HEK293 (cell line): ENCODE data around the gene FADS1.

Experiments used
- CTCF ChIA-PET: fragments of 350-600 bp; formaldehyde crosslinking; extraction: SDS; loops from one replicate; lab custom pipeline; 2021; ENCODE audit warnings: antibody characterized with exemption; lab: Yijun Ruan, JAX
- POLR2A ChIA-PET: fragments of 300-600 bp; formaldehyde crosslinking; extraction: SDS; loops from one replicate; lab custom pipeline; 2020; ENCODE audit warnings: antibody characterized with exemption, inconsistent platforms; lab: Yijun Ruan, JAX
- H3K27ac ChIP-seq: fragments of 200-500 bp; sonication (Bioruptor generic); 2 replicates; pipeline ENCODE4 v1.5.1; 2014; ENCODE audit warnings: low read depth, low read length, control low read depth, inconsistent platforms; ENCODE audit errors: extremely low read depth
- H3K36me3 ChIP-seq, 2 experiments: fragments of 200-500 bp in 1 of 2; sonication (Bioruptor generic) in 1 of 2; 1 replicate in 1 of 2; 2 replicates in 1 of 2; pipeline ENCODE4 v1.5.1; 2014 to 2017; ENCODE audit warnings: inconsistent platforms in 2 of 2, low read length in 2 of 2; ENCODE audit not compliant: control insufficient read depth in 2 of 2, insufficient read depth in 1 of 2
- H3K4me1 ChIP-seq: fragments of 200-500 bp; sonication (Bioruptor generic); 2 replicates; pipeline ENCODE4 v1.5.1; 2014; ENCODE audit warnings: mild to moderate bottlenecking, low read length, inconsistent platforms; ENCODE audit not compliant: control insufficient read depth, insufficient read depth
- H3K4me3 ChIP-seq: 2 replicates; pipeline ENCODE4 v1.5.1; 2011; ENCODE audit warnings: low read depth, mild to moderate bottlenecking, control low read depth, low read length, moderate library complexity
- H3K9me3 ChIP-seq: fragments of 200-500 bp; sonication (Bioruptor generic); 2 replicates; pipeline ENCODE4 v1.5.1; 2014; ENCODE audit warnings: low read depth, low read length, inconsistent platforms; ENCODE audit not compliant: control insufficient read depth, insufficient read depth
- BCL11B ChIP-seq: fragments of 450-650 bp; formaldehyde crosslinking; IDR thresholded peaks from 2 replicates; pipeline ENCODE4 v1.5.1; 2016; ENCODE audit warnings: low read depth, missing biosample characterization, missing genetic modification characterization
- INSM2 ChIP-seq: fragments of 450-650 bp; formaldehyde crosslinking; IDR thresholded peaks from 2 replicates; pipeline ENCODE4 v1.5.1; 2016; ENCODE audit warnings: missing biosample characterization, missing genetic modification characterization
- REPIN1 ChIP-seq: fragments of 450-650 bp; formaldehyde crosslinking; IDR thresholded peaks from 2 replicates; pipeline ENCODE4 v1.5.1; 2017; ENCODE audit warnings: missing biosample characterization, missing genetic modification characterization, low read depth
- SCRT1 ChIP-seq: fragments of 450-650 bp; formaldehyde crosslinking; IDR thresholded peaks from 2 replicates; pipeline ENCODE4 v1.5.1; 2016; ENCODE audit warnings: missing biosample characterization, missing genetic modification characterization, borderline replicate concordance
- ZBTB21 ChIP-seq: fragments of 450-650 bp; formaldehyde crosslinking; IDR thresholded peaks from 2 replicates; pipeline ENCODE4 v1.5.1; 2017; ENCODE audit warnings: missing biosample characterization, missing genetic modification characterization
- ZFHX2 ChIP-seq: fragments of 450-650 bp; formaldehyde crosslinking; conservative IDR thresholded peaks from 2 replicates; pipeline ENCODE4 v1.5.1; 2016; ENCODE audit warnings: missing biosample characterization, missing genetic modification characterization
- ZNF10 ChIP-seq: fragments of 450-650 bp; formaldehyde crosslinking; IDR thresholded peaks from 2 replicates; pipeline ENCODE4 v1.5.1; 2017; ENCODE audit warnings: missing biosample characterization, missing genetic modification characterization
- ZNF140 ChIP-seq: fragments of 450-650 bp; formaldehyde crosslinking; IDR thresholded peaks from 2 replicates; pipeline ENCODE4 v1.5.1; 2016; ENCODE audit warnings: missing biosample characterization, missing genetic modification characterization
- ZNF175 ChIP-seq: fragments of 450-650 bp; formaldehyde crosslinking; IDR thresholded peaks from 2 replicates; pipeline ENCODE4 v1.5.1; 2016; ENCODE audit warnings: missing biosample characterization, missing genetic modification characterization
- ZNF2 ChIP-seq: fragments of 450-650 bp; formaldehyde crosslinking; IDR thresholded peaks from 2 replicates; pipeline ENCODE4 v1.5.1; 2016; ENCODE audit warnings: missing biosample characterization, missing genetic modification characterization
- ZNF26 ChIP-seq: fragments of 450-650 bp; formaldehyde crosslinking; IDR thresholded peaks from 2 replicates; pipeline ENCODE4 v1.5.1; 2016; ENCODE audit warnings: missing biosample characterization, missing genetic modification characterization
- ZNF449 ChIP-seq: fragments of 450-650 bp; formaldehyde crosslinking; IDR thresholded peaks from 2 replicates; pipeline ENCODE4 v1.5.1; 2017; ENCODE audit warnings: missing biosample characterization, mild to moderate bottlenecking, missing genetic modification characterization, moderate library complexity
- ZNF473 ChIP-seq: fragments of 450-650 bp; formaldehyde crosslinking; IDR thresholded peaks from 2 replicates; pipeline ENCODE4 v1.5.1; 2017; ENCODE audit warnings: missing biosample characterization, missing genetic modification characterization
- ZNF571 ChIP-seq: fragments of 450-650 bp; formaldehyde crosslinking; IDR thresholded peaks from 2 replicates; pipeline ENCODE4 v1.5.0; 2017; ENCODE audit warnings: missing biosample characterization, missing genetic modification characterization
- ZNF600 ChIP-seq: fragments of 450-650 bp; formaldehyde crosslinking; IDR thresholded peaks from 2 replicates; pipeline ENCODE4 v1.5.1; 2016; ENCODE audit warnings: missing biosample characterization, missing genetic modification characterization
- ZNF621 ChIP-seq: fragments of 450-650 bp; formaldehyde crosslinking; IDR thresholded peaks from 2 replicates; pipeline ENCODE4 v1.5.1; 2017; ENCODE audit warnings: missing biosample characterization, missing genetic modification characterization
- ZNF639 ChIP-seq: fragments of 450-650 bp; formaldehyde crosslinking; IDR thresholded peaks from 2 replicates; pipeline ENCODE4 v1.5.1; 2016; ENCODE audit warnings: missing biosample characterization, missing genetic modification characterization
- ZNF701 ChIP-seq: fragments of 450-650 bp; formaldehyde crosslinking; IDR thresholded peaks from 2 replicates; pipeline ENCODE4 v1.5.1; 2016; ENCODE audit warnings: missing biosample characterization, missing genetic modification characterization
- ZNF704 ChIP-seq: fragments of 450-650 bp; formaldehyde crosslinking; IDR thresholded peaks from 2 replicates; pipeline ENCODE4 v1.5.1; 2016; ENCODE audit warnings: missing biosample characterization, missing genetic modification characterization
- ZNF777 ChIP-seq: fragments of 450-650 bp; formaldehyde crosslinking; IDR thresholded peaks from 2 replicates; pipeline ENCODE4 v1.5.1; 2017; ENCODE audit warnings: missing biosample characterization, missing genetic modification characterization, borderline replicate concordance
- ZNF791 ChIP-seq: fragments of 450-650 bp; formaldehyde crosslinking; IDR thresholded peaks from 2 replicates; pipeline ENCODE4 v1.5.1; 2016; ENCODE audit warnings: missing biosample characterization, missing genetic modification characterization
- ZNF830 ChIP-seq: fragments of 450-650 bp; IDR thresholded peaks from 2 replicates; pipeline ENCODE4 v1.5.0; 2018; ENCODE audit warnings: missing biosample characterization, missing genetic modification characterization, low read depth, mild to moderate bottlenecking, moderate library complexity
- ZNF843 ChIP-seq: fragments of 450-650 bp; formaldehyde crosslinking; IDR thresholded peaks from 2 replicates; pipeline ENCODE4 v1.5.1; 2016; ENCODE audit warnings: missing biosample characterization, missing genetic modification characterization

The FADS1 gene

GRCh38 chr11:61863548-61864081 is 46.8 kb upstream of the FADS1 start:
- H3K4me1 ChIP-seq = no peaks in the 10 kb centered on the region
- H3K27ac ChIP-seq = no peak overlapping the region
- no peak overlapping the region for H3K4me3 ChIP-seq
- CTCF ChIA-PET = no interaction called here
- POLR2A ChIA-PET = no interaction called here
- no peaks in the 10 kb centered on the region; a peak in 1 of 3 replicates for H3K36me3 ChIP-seq
- no peaks in the 10 kb centered on the region for H3K9me3 ChIP-seq
- no peak for TF ChIP-seq ZNF639 (tag by site-specific recombination)
- no peak for TF ChIP-seq ZNF26
- TF ChIP-seq ZNF473 = no peak
- no peak for TF ChIP-seq ZFHX2 (tag by site-specific recombination)
- no peak for TF ChIP-seq ZNF600 (tag by site-specific recombination)
- no peak for TF ChIP-seq BCL11B (tag by site-specific recombination)
- TF ChIP-seq ZNF571 (tag by site-specific recombination) = no peak
- TF ChIP-seq ZNF449 (tag by site-specific recombination) = no peak

- no peaks in the 10 kb centered on the region; a peak in 1 of 3 replicates for H3K36me3 ChIP-seq
- POLR2A ChIA-PET = no interaction called here
These were observed 46.1 kb upstream of the FADS1 start for GRCh38 chr11:61862714-61863547.

More at GRCh38 chr11:61862714-61863547, 46.1 kb upstream of the FADS1 start:
- CTCF ChIA-PET = no interaction called here
- Histone ChIP-seq H3K4me1 (no peaks in the 10 kb centered on the region), H3K4me3 (no peak overlapping the region), H3K27ac (no peak overlapping the region), H3K9me3 (no peaks in the 10 kb centered on the region)
- TF ChIP-seq ZNF701 (tag by site-specific recombination) (no peak), ZNF704 (tag by site-specific recombination) (no peak), ZNF621 (no peak), REPIN1 (no peak), ZNF830 (no peak), ZBTB21 (tag by site-specific recombination) (no peak), ZNF791 (tag by site-specific recombination) (no peak), SCRT1 (tag by site-specific recombination) (no peak), ZNF140 (no peak), ZNF2 (tag by site-specific recombination) (no peak), ZNF843 (tag by site-specific recombination) (no peak), INSM2 (no peak), ZNF10 (tag by site-specific recombination) (no peak), ZNF175 (tag by site-specific recombination) (no peak), ZNF777 (tag by site-specific recombination) (no peak)
